ENCODE data around the gene COLEC11.

DNA sequence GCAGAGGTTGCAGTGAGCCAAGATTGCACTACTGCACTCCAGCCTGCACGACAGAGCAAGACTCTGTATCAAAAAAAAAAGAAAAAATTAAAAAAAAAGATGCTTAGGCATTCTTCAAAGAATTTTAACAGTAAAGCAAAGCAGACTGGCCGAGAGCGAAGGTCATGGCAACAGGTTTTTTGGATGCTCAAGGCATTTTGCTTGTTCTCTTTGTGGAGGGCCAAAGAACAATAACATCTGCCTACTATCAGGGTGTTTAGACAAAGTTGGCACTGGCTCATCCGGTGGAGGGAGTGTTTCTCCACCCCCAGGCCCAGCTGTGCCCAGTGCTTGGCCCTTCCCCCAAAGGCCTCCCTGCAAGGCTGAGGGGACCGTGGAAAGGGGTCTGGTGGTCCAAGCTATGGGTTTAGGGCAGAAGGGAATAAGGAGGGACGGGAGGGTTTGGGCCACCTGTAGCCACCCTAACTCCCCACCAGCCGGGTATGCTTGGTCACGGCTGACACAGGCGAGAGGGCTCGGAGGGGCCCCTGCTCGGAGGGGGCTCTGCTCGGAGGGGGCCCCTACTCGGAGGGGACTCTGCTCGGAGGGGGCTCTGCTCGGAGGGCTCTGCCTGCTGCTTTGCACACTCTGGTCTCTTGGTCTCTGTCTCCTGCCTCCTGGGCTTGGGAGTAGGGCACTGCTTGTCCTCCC is 36.4 kb downstream of the COLEC11 start:
- TF ChIP-seq SALL2 (tag by site-specific recombination; IDR thresholded peaks at IDR 0.05; ENCODE audit: borderline replicate concordance) (no peak), ZNF658 (tag by site-specific recombination; IDR thresholded peaks at IDR 0.05) (no peak), ZBTB26 (tag by site-specific recombination; optimal IDR thresholded peaks at IDR 0.05) (no peak), ZIC2 (tag by site-specific recombination; IDR thresholded peaks at IDR 0.05) (no peak), ZNF19 (tag by site-specific recombination; IDR thresholded peaks at IDR 0.05; ENCODE audit: low read depth) (no peak), CTCF (tag by site-specific recombination; IDR thresholded peaks at IDR 0.05) (no peak), ZNF121 (tag by site-specific recombination; IDR thresholded peaks at IDR 0.05) (no peak)

Measured in HEK293 (cell line).